Erythroblast (primary cell): ENCODE measurements around the gene ZC2HC1B.

Experiments used
- GATA1 ChIP-seq: IDR thresholded peaks from 2 replicates; pipeline ENCODE4 v1.6.1; 2011; ENCODE audit warnings: low read depth, mild to moderate bottlenecking, control low read depth, low read length, moderate library complexity
- POLR2A ChIP-seq: IDR thresholded peaks from 2 replicates; pipeline ENCODE4 v1.6.1; 2011; ENCODE audit warnings: mild to moderate bottlenecking, low read length

- no peak for TF ChIP-seq POLR2A
- no peak for TF ChIP-seq GATA1
Observed at GRCh38 chr6:143976806-143977349, 112.6 kb downstream of the ZC2HC1B start.
